NCI-H526 (cell line): Measurements from ENCODE around the gene STAT3.
A peak's percentile ranks its signal among the peaks of the same experiment; 100 is the strongest.
"Not testable (repeated sequence)": the region's sequence is repeated elsewhere in the genome, so short reads cannot be mapped to it uniquely, and the experiment has no call there.

Source experiments
- DNase-seq, 2 experiments: peaks; one replicate each; lab custom pipeline; 2025; lab: John Stamatoyannopoulos, UW

The STAT3 gene

DNA sequence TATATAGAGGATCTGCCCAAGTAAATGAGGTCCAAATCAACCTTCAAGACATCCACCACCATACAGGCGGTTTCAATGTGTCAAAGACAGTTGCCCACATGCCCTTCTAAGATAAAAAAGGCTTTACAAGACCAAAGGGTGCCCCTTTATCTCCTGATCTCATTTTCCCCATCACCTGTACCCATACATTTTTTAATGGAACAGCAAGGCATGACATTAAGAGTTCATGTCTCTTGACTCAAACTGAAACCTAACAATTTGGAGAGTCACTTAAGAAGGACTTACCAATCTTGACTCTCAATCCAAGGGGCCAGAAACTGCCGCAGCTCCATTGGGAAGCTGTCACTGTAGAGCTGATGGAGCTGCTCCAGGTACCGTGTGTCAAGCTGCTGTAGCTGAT lies 40.1 kb downstream of the STAT3 start:
- DNase-seq = no peak

- DNase-seq = no peak
These were observed 40.6 kb downstream of the STAT3 start for GRCh38 chr17:42347606-42348005.

GRCh38 chr17:42347198-42347597 lies 41.0 kb downstream of the STAT3 start:
- DNase-seq = no peak

DNA sequence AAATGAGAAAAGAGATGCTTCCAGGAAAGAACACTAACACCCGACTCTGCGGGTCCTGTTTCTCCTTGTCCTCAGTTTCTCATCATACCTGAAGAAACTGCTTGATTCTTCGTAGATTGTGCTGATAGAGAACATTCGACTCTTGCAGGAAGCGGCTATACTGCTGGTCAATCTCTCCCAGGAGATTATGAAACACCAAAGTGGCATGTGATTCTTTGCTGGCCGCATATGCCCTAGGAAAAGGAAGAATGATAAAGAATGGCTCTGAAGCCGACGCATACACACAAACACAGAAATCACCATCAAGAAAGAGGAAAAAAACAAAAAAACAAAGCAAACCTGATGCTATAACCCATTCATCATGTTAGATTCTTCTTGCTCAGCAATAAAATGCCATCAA lies 41.8 kb downstream of the STAT3 start:
- DNase-seq = no peak

GRCh38 chr17:42345396-42346073 lies 42.7 kb downstream of the STAT3 start:
- no peak for DNase-seq

GRCh38 chr17:42342242-42343008 lies 45.8 kb downstream of the STAT3 start:
- no peak for DNase-seq

DNA sequence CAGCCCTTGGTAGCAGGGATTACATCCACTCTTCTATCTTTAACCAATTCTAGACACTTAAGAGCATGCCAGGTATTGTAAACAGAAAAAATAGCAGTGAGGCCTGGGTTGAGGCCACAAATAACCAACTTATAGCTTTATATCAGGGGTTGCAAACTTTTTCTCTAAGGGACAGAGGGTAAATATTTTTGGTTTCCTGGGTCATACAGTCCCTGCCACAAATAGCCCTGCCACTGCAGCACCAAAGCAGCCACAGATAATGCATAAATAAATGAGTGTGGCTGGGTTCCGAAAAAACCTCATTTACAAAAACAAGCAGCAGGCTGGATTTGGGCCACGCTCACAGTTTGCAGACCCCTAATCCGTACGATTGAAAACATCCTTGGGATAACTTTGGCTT lies 46.7 kb downstream of the STAT3 start:
- DNase-seq = no peak

- no peak for DNase-seq
These were observed 47.5 kb downstream of the STAT3 start for GRCh38 chr17:42340691-42341127.

GRCh38 chr17:42339221-42339620 lies 49.0 kb downstream of the STAT3 start:
- no peak for DNase-seq

- no peak for DNase-seq
These were observed 49.7 kb downstream of the STAT3 start for GRCh38 chr17:42338427-42338985.

GRCh38 chr17:42337442-42337841 lies 50.8 kb downstream of the STAT3 start:
- no peak for DNase-seq

- DNase-seq = no peak
These were observed 53.6 kb downstream of the STAT3 start for GRCh38 chr17:42334677-42335076.

- DNase-seq = no peak
These were observed 55.2 kb downstream of the STAT3 start for GRCh38 chr17:42333053-42333452.

- no peak for DNase-seq
These were observed 58.9 kb downstream of the STAT3 start for GRCh38 chr17:42329025-42329976.

GRCh38 chr17:42325026-42325425 lies 63.2 kb downstream of the STAT3 start:
- DNase-seq = no peak

DNA sequence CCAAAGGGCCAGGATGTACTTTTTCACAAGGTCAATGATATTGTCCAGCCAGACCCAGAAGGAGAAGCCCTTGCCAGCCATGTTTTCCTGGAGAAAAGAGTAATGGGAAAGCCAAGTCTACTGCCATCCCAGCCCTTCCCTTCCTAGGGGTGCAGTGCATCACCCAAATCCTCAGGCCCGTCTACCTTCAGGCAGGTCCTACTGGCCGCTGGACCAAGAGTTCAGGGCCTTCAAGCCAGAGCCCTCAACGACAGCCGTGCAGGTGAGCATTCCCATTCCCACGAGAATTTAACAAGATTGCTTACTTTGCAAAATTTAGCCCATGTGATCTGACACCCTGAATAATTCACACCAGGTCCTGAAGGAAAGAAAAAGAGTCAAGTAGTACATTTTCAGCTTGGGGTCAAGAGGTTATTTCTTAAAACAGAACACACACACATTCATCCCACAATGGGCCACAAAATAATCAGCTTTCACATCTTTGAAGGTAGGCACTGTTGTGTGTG lies 64.9 kb downstream of the STAT3 start:
- no peak for DNase-seq

- peak; percentile 71 to 93 for DNase-seq
These were observed 65.6 kb downstream of the STAT3 start for GRCh38 chr17:42322382-42323267.

DNA sequence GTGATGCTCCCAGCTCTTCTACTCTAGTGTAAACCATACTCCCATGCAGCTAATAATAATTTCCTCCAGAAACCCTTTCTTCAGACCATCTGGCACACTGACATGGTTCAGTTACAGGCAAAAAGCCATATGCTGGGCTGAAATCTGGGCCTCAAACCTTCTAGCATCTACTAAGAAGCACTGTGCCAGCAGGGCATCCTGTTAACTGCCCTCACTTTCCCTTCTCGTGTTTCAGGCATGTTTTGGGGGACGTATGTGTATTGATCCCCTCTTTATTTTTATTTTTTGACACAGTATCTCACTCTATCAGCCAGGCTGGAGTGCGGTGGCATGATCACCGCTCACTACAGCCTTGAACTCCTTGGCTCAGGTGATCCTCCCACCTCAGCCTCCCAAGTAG lies 66.7 kb downstream of the STAT3 start:
- no peak for DNase-seq

DNA sequence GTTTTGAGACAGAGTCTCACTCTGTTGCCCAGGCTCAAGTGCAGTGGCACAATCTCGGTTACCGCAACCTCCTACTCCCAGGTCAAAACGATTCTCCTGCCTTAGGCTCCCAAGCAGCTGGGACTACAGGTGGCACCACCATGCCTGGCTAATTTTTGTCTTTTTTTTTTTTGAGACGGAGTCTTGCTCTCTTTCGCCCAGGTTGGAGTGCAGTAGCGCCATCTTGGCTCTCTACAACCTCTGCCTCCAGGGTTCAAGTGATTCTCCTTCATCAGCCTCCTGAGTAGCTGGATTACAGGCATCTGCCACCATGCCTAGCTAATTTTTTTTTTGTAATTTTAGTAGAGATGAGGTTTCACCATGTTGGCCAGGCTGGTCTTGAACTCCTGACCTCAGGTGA lies 70.3 kb downstream of the STAT3 start:
- not testable (repeated sequence) for DNase-seq

- DNase-seq = no peak
These were observed 70.9 kb downstream of the STAT3 start for GRCh38 chr17:42317266-42317845.
